HG03280 (cell line): ENCODE results near the gene RANBP10.

Source experiments
- ATAC-seq: cut with Tn5 transposase; IDR thresholded peaks from one replicate; pipeline ENCODE4 v1.9.1; 2021; ENCODE audit warnings: mild to moderate bottlenecking, moderate library complexity; ENCODE audit not compliant: unreplicated experiment

The RANBP10 gene

GRCh38 chr16:67749436-67750078 is 56.8 kb downstream of the RANBP10 start:
- no peak for ATAC-seq

- ATAC-seq: no peak
Measured at GRCh38 chr16:67748834-67749233, 57.5 kb downstream of the RANBP10 start.

- ATAC-seq: no peak
Measured at GRCh38 chr16:67746846-67747245, 59.5 kb downstream of the RANBP10 start.

- no peak for ATAC-seq
Measured at GRCh38 chr16:67741118-67741517, 65.2 kb downstream of the RANBP10 start.

- ATAC-seq: no peak
Measured at GRCh38 chr16:67740391-67740790, 66.0 kb downstream of the RANBP10 start.

GRCh38 chr16:67736858-67737257 is 69.5 kb downstream of the RANBP10 start:
- no peak for ATAC-seq

GRCh38 chr16:67734731-67735201 is 71.6 kb downstream of the RANBP10 start:
- ATAC-seq: no peak

GRCh38 chr16:67733734-67734470 is 72.5 kb downstream of the RANBP10 start:
- no peak for ATAC-seq

GRCh38 chr16:67731753-67732095 is 74.6 kb downstream of the RANBP10 start:
- ATAC-seq: no peak

- no peak for ATAC-seq
Measured at GRCh38 chr16:67731071-67731752, 75.1 kb downstream of the RANBP10 start.

- ATAC-seq: no peak
Measured at GRCh38 chr16:67730326-67730725, 76.0 kb downstream of the RANBP10 start.

- no peak for ATAC-seq
Measured at GRCh38 chr16:67729636-67730248, 76.6 kb downstream of the RANBP10 start.

- ATAC-seq: no peak
Measured at GRCh38 chr16:67727521-67728485, 78.6 kb downstream of the RANBP10 start.

- no peak for ATAC-seq
Measured at GRCh38 chr16:67726106-67727034, 80.0 kb downstream of the RANBP10 start.

GRCh38 chr16:67723911-67724305 is 82.5 kb downstream of the RANBP10 start:
- no peak for ATAC-seq

GRCh38 chr16:67723151-67723910 is 83.0 kb downstream of the RANBP10 start:
- ATAC-seq: no peak

GRCh38 chr16:67720236-67720635 is 86.1 kb downstream of the RANBP10 start:
- ATAC-seq: no peak

- ATAC-seq: peak; percentile 5
Measured at GRCh38 chr16:67719778-67720144, 86.6 kb downstream of the RANBP10 start.
